GM21717 (cell line): Measurements from ENCODE around the gene TULP3.

Experiments
- ATAC-seq: cut with Tn5 transposase; IDR thresholded peaks from one replicate; pipeline ENCODE4 v1.9.1; 2021; ENCODE audit warnings: mild to moderate bottlenecking, moderate library complexity; ENCODE audit not compliant: unreplicated experiment

The TULP3 gene

GRCh38 chr12:2877047-2877952, 13.4 kb upstream of the TULP3 start, which contains the start of the genes FOXM1 and RHNO1:
FOXM1 (minus strand) TSS chr12:2877174; CDS start chr12:2874478, 2,696 bp downstream.
RHNO1 (plus strand) TSS chr12:2877223; CDS start chr12:2885367, 8,144 bp downstream.
- peak; percentile 50 for ATAC-seq

- no peak for ATAC-seq
Observed at GRCh38 chr12:2877953-2878732, 12.5 kb upstream of the TULP3 start.

- no peak for ATAC-seq
Observed at GRCh38 chr12:2879853-2880252, 10.8 kb upstream of the TULP3 start.

GRCh38 chr12:2884810-2885209, 5.9 kb upstream of the TULP3 start:
- ATAC-seq = no peak

- ATAC-seq = no peak
Observed at GRCh38 chr12:2886768-2887450, 3.8 kb upstream of the TULP3 start.

- ATAC-seq = no peak
Observed at GRCh38 chr12:2890001-2890387, 697 bp upstream of the TULP3 start.

GRCh38 chr12:2891240-2892053, 756 bp downstream of the TULP3 start:
- ATAC-seq = peak; percentile 9

GRCh38 chr12:2892246-2892645, 1.6 kb downstream of the TULP3 start:
- ATAC-seq = no peak

- no peak for ATAC-seq
Observed at GRCh38 chr12:2893007-2893406, 2.3 kb downstream of the TULP3 start.

GRCh38 chr12:2895051-2895451, 4.4 kb downstream of the TULP3 start:
- no peak for ATAC-seq

- no peak for ATAC-seq
Observed at GRCh38 chr12:2895511-2895910, 4.8 kb downstream of the TULP3 start.

- ATAC-seq = no peak
Observed at GRCh38 chr12:2897418-2897817, 6.7 kb downstream of the TULP3 start.

- no peak for ATAC-seq
Observed at GRCh38 chr12:2900642-2901041, 10.0 kb downstream of the TULP3 start.

GRCh38 chr12:2902272-2902880, 11.7 kb downstream of the TULP3 start:
- ATAC-seq = no peak

GRCh38 chr12:2904260-2904659, 13.6 kb downstream of the TULP3 start:
- no peak for ATAC-seq

- no peak for ATAC-seq
Observed at GRCh38 chr12:2912216-2912575, 21.5 kb downstream of the TULP3 start.

GRCh38 chr12:2919249-2919648, 28.6 kb downstream of the TULP3 start:
- no peak for ATAC-seq

- no peak for ATAC-seq
Observed at GRCh38 chr12:2922329-2922728, 31.6 kb downstream of the TULP3 start.

- ATAC-seq = no peak
Observed at GRCh38 chr12:2923057-2923456, 32.4 kb downstream of the TULP3 start.

- ATAC-seq = no peak
Observed at GRCh38 chr12:2924019-2924418, 33.3 kb downstream of the TULP3 start.
